ENCODE data around the gene TCAP. TPM values are rescaled to one million over a fixed set of nuclear protein-coding genes. Genes with fewer than 3 reads are reported as not detected.

Gene TCAP
- total and polyA plus RNA-seq, 2 experiments from 2014 or later, result 0.61 to 2.1 TPM

DNA sequence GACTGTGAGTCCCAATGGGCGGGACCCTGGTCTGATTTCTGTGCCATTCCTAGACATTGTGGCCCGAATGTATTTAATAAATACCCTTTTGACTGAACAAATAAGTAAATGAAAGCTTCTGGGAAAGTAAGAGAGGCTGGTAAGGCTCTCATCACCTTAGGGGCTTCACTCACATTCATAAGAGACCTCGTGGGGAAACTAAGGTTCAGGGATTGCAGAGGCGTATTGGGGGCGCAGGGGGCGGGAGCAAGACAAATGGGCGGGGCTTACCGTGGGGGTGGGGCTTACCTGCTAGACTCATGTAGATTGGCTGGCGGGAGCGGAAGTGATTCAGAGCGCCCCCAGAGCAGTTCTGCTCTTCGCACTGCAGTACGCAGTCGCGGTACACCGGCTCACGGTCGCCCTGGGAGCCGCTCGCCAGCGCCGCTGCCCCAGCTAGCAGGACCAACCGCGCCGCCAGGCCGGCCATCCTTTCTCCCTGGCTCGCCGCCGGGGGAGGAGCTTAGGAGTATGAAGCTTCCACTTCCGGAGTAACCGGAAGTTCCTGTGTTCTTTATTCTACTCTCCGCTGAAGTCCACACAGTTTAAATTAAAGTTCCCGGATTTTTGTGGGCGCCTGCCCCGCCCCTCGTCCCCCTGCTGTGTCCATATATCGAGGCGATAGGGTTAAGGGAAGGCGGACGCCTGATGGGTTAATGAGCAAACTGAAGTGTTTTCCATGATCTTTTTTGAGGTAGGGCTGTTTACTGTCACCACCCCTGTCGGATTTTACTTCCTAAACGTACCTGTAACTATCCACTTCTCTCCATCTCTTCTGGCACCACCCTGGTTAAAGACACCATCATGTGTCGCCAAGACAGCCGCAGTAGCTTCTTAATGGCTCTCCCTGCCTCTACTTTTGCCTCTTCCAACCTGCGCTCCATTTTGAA lies 22.7 kb downstream of the TCAP start, which contains the start of gene PGAP3:
PGAP3 (minus strand) TSS at position 512 of the 929 bp plus-strand sequence; CDS start at position 469, 43 bp downstream.
- H3K79me2 ChIP-seq (replicated peaks; ENCODE audit: insufficient read depth), result no peaks in the 10 kb centered on the region
- Mint-ChIP-seq H3K9me3 (no peaks in the 10 kb centered on the region; the same call in 2 of the 3 replicates), H3K27me3 (ENCODE audit: insufficient read depth, low read depth, poor library complexity) (peaks cover 15% of the 10 kb centered on the region), H3K4me3 (peak within 1 kb of the TSS; percentile 87), H3K36me3 (ENCODE audit: low read depth) (peaks cover 23% of the 10 kb centered on the region), H3K4me1 (peaks cover 39% of the 10 kb centered on the region), H3K27ac (peak within 1 kb of the TSS; percentile 95)
- H2AFZ ChIP-seq, result peak within 1 kb of the TSS; percentile 93
- no peaks in the 10 kb centered on the region; the same call in 1 of the 2 replicates for H3K9me2 ChIP-seq (ENCODE audit: insufficient read depth)
- no peaks in the 10 kb centered on the region for H3K36me3 ChIP-seq (ENCODE audit: insufficient read depth)
- peaks cover 30% of the 10 kb centered on the region for H3F3A ChIP-seq (replicated peaks; ENCODE audit: low read depth)
- H3K27me3 ChIP-seq (ENCODE audit: insufficient read depth), result no peaks in the 10 kb centered on the region
- DNase-seq (ENCODE audit: low spot score) (peak; percentile 96), ATAC-seq (peak; percentile 78)
- H3K4me1 ChIP-seq (ENCODE audit: insufficient read depth), result peaks cover 23% of the 10 kb centered on the region
- peak within 1 kb of the TSS; percentile 87 for H3K4me2 ChIP-seq
- TF ChIP-seq, protein P1, sequence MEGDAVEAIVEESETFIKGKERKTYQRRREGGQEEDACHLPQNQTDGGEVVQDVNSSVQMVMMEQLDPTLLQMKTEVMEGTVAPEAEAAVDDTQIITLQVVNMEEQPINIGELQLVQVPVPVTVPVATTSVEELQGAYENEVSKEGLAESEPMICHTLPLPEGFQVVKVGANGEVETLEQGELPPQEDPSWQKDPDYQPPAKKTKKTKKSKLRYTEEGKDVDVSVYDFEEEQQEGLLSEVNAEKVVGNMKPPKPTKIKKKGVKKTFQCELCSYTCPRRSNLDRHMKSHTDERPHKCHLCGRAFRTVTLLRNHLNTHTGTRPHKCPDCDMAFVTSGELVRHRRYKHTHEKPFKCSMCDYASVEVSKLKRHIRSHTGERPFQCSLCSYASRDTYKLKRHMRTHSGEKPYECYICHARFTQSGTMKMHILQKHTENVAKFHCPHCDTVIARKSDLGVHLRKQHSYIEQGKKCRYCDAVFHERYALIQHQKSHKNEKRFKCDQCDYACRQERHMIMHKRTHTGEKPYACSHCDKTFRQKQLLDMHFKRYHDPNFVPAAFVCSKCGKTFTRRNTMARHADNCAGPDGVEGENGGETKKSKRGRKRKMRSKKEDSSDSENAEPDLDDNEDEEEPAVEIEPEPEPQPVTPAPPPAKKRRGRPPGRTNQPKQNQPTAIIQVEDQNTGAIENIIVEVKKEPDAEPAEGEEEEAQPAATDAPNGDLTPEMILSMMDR (conservative IDR thresholded peaks at IDR 0.05; ENCODE audit: low read depth in 2 of 2), result 0 out of 4 replicates have a peak, but pooled peaks of 1 of the 2 experiments have one; percentile 12
- TF ChIP-seq, protein P2, sequence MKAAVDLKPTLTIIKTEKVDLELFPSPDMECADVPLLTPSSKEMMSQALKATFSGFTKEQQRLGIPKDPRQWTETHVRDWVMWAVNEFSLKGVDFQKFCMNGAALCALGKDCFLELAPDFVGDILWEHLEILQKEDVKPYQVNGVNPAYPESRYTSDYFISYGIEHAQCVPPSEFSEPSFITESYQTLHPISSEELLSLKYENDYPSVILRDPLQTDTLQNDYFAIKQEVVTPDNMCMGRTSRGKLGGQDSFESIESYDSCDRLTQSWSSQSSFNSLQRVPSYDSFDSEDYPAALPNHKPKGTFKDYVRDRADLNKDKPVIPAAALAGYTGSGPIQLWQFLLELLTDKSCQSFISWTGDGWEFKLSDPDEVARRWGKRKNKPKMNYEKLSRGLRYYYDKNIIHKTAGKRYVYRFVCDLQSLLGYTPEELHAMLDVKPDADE (IDR thresholded peaks at IDR 0.05), result peak; percentile 75; the same call in 1 of the 2 replicates
- TF ChIP-seq POLR2AphosphoS5 (IDR thresholded peaks at IDR 0.05; ENCODE audit: low read depth), result peak; percentile 72; the same call in 1 of the 2 replicates
- TF ChIP-seq ZNF114 (CRISPR knock-in tag; IDR thresholded peaks at IDR 0.05), result no peak
- peak; percentile 94 for TF ChIP-seq NANOG (IDR thresholded peaks at IDR 0.05; ENCODE audit: borderline replicate concordance)
- no peaks in the 10 kb centered on the region for H4K20me1 ChIP-seq (replicated peaks; ENCODE audit: insufficient read depth)
- peak within 1 kb of the TSS; percentile 99 for H3K27ac ChIP-seq (ENCODE audit: low read depth)
- peak within 1 kb of the TSS; percentile 74 for H3K4me3 ChIP-seq

DNA sequence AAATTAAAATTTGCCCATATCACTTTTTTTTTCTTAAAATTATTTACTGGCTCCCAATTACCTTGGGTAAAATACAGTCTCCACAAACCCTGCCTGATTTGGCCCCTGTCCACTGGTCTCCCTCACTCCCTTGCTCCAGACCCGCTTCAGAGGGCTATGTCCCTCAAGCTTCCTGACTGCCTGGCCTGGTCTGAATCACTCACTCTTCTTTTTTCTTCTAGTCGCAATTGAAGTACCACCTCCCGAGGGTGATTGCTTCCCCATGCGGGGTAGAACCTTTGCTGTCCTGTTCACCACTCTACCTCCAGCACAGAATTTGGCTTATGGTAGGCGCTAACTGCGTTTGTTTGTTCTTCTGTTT lies 23.3 kb downstream of the TCAP start:
- H3K27me3 ChIP-seq (ENCODE audit: insufficient read depth), result no peaks in the 10 kb centered on the region
- peaks cover 30% of the 10 kb centered on the region for H3F3A ChIP-seq (replicated peaks; ENCODE audit: low read depth)
- ATAC-seq (peak; percentile 9), DNase-seq (ENCODE audit: low spot score) (no peak)
- peak overlapping the region; percentile 99 for H3K27ac ChIP-seq (ENCODE audit: low read depth)
- H3K36me3 ChIP-seq (ENCODE audit: insufficient read depth), result no peaks in the 10 kb centered on the region
- peak overlapping the region; percentile 87 for H3K4me3 Mint-ChIP-seq
- H3K4me2 ChIP-seq, result peak overlapping the region; percentile 87
- H3K36me3 Mint-ChIP-seq (ENCODE audit: low read depth), result peaks cover 18% of the 10 kb centered on the region
- H3K79me2 ChIP-seq (replicated peaks; ENCODE audit: insufficient read depth), result no peaks in the 10 kb centered on the region
- no peaks in the 10 kb centered on the region; the same call in 1 of the 2 replicates for H3K9me2 ChIP-seq (ENCODE audit: insufficient read depth)
- no peaks in the 10 kb centered on the region for H4K20me1 ChIP-seq (replicated peaks; ENCODE audit: insufficient read depth)
- H3K27ac Mint-ChIP-seq, result peak overlapping the region; percentile 95
- peaks cover 15% of the 10 kb centered on the region for H3K27me3 Mint-ChIP-seq (ENCODE audit: insufficient read depth, low read depth, poor library complexity)
- H2AFZ ChIP-seq, result no peak overlapping the region
- H3K4me1 ChIP-seq (ENCODE audit: insufficient read depth), result peaks cover 23% of the 10 kb centered on the region
- H3K9me3 Mint-ChIP-seq, result no peaks in the 10 kb centered on the region; the same call in 2 of the 3 replicates
- peaks cover 36% of the 10 kb centered on the region for H3K4me1 Mint-ChIP-seq
- TF ChIP-seq ZNF114 (CRISPR knock-in tag; IDR thresholded peaks at IDR 0.05) (no peak), EZH2 (IDR thresholded peaks at IDR 0.05; ENCODE audit: low read depth, unreplicated experiment) (no peak), JUNB (IDR thresholded peaks at IDR 0.05; ENCODE audit: unreplicated experiment) (no peak), NANOG (IDR thresholded peaks at IDR 0.05; ENCODE audit: borderline replicate concordance) (no peak)
- TF ChIP-seq, protein P3, sequence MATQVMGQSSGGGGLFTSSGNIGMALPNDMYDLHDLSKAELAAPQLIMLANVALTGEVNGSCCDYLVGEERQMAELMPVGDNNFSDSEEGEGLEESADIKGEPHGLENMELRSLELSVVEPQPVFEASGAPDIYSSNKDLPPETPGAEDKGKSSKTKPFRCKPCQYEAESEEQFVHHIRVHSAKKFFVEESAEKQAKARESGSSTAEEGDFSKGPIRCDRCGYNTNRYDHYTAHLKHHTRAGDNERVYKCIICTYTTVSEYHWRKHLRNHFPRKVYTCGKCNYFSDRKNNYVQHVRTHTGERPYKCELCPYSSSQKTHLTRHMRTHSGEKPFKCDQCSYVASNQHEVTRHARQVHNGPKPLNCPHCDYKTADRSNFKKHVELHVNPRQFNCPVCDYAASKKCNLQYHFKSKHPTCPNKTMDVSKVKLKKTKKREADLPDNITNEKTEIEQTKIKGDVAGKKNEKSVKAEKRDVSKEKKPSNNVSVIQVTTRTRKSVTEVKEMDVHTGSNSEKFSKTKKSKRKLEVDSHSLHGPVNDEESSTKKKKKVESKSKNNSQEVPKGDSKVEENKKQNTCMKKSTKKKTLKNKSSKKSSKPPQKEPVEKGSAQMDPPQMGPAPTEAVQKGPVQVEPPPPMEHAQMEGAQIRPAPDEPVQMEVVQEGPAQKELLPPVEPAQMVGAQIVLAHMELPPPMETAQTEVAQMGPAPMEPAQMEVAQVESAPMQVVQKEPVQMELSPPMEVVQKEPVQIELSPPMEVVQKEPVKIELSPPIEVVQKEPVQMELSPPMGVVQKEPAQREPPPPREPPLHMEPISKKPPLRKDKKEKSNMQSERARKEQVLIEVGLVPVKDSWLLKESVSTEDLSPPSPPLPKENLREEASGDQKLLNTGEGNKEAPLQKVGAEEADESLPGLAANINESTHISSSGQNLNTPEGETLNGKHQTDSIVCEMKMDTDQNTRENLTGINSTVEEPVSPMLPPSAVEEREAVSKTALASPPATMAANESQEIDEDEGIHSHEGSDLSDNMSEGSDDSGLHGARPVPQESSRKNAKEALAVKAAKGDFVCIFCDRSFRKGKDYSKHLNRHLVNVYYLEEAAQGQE (IDR thresholded peaks at IDR 0.05; ENCODE audit: unreplicated experiment), result no peak
- H3K4me3 ChIP-seq, result peak overlapping the region; percentile 74
